GM18499 (cell line): ENCODE results near the gene PDS5A.
"Not testable (repeated sequence)": the region's sequence is repeated elsewhere in the genome, so short reads cannot be mapped to it uniquely, and the experiment has no call there.

Source experiments
- ATAC-seq: cut with Tn5 transposase; IDR thresholded peaks from one replicate; pipeline ENCODE4 v1.9.1; 2021; ENCODE audit warnings: moderate number of reproducible peaks; ENCODE audit not compliant: insufficient read depth, unreplicated experiment

Gene PDS5A

GRCh38 chr4:39840516-39840915, 137.2 kb downstream of the PDS5A start:
- not testable (repeated sequence) for ATAC-seq

DNA sequence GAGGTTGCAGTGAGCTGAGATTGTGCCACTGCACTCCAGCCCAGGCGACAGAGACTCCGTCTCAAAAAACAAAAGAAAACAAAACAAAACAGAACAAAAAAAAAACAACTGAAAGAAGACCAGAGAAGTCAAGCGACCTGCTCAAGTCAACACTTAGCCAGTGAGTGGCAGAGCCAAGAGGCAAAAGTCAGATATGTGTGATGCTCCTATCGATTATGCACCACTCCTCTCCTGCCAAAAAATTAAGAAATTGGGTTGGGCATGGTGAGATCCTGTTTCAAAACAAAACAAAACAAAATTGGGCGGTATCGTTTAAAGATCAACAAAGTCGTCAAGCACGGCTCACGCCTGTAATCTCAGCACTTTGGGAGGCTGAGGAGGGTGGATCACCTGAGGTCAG, 137.7 kb downstream of the PDS5A start:
- no peak for ATAC-seq

- ATAC-seq: not testable (repeated sequence)
These were observed 139.3 kb downstream of the PDS5A start for GRCh38 chr4:39838431-39838830.

- no peak for ATAC-seq
These were observed 143.4 kb downstream of the PDS5A start for GRCh38 chr4:39834269-39834668.

- ATAC-seq: no peak
These were observed 151.9 kb downstream of the PDS5A start for GRCh38 chr4:39825741-39826231.

GRCh38 chr4:39825090-39825489, 152.6 kb downstream of the PDS5A start:
- no peak for ATAC-seq

- no peak for ATAC-seq
These were observed 154.5 kb downstream of the PDS5A start for GRCh38 chr4:39823191-39823590.

DNA sequence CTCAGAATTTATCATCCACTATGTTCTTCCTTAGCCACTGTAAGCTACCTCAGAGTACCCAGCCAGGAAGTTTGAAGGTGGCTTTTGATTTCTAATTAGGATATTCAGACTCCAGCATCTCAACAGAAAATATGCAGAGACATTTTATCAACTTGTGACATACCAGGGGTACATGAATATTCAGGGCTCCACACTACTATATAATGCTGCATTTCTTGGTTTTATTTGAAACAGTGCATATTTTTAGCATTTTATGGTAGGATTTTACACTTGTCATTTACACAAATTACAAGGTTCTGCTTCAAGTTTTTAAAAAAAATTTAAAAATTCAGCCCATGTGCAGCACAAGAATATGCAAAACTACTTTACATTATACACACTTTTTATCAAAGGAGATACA, 155.0 kb downstream of the PDS5A start:
- ATAC-seq: no peak

GRCh38 chr4:39821951-39822350, 155.8 kb downstream of the PDS5A start:
- no peak for ATAC-seq

DNA sequence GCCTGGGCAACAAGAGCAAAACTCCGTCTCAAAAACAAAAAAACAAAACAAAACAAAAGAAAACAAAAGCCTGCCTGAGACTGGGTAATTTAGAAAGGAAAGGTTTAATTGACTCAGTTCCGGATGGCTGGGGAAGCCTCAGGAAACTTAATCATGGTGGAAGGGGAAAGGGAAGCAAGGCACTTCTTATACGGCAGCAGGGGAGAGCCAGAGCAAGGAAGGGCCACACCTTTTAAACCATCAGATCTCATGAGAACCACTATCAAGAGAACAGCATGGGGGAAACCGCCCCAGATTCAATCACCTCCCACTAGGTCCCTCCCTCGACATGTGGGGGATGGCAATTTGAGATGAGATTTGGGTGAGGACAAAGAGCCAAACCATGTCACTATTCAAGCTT, 157.5 kb downstream of the PDS5A start:
- ATAC-seq: no peak

DNA sequence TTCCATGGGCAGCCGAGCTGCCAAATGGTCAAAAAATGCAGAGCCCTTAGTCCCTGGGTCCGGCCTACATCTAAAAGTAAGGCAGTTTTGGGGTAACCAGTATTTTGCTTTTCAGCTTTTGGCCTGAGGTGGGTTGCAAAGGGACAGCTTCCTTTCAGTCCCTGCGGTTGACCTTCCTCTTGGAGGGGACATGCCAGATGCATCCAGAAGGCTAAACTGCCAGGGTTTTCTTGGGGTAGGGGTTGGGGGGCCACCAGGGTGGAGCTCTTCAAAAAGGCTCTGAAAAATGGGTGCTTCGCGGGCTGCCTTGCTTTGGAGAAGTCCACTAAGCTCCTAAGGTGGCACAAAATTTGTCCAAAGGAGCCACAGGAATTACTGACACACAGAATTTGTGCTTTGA, 159.1 kb downstream of the PDS5A start:
- ATAC-seq: no peak

DNA sequence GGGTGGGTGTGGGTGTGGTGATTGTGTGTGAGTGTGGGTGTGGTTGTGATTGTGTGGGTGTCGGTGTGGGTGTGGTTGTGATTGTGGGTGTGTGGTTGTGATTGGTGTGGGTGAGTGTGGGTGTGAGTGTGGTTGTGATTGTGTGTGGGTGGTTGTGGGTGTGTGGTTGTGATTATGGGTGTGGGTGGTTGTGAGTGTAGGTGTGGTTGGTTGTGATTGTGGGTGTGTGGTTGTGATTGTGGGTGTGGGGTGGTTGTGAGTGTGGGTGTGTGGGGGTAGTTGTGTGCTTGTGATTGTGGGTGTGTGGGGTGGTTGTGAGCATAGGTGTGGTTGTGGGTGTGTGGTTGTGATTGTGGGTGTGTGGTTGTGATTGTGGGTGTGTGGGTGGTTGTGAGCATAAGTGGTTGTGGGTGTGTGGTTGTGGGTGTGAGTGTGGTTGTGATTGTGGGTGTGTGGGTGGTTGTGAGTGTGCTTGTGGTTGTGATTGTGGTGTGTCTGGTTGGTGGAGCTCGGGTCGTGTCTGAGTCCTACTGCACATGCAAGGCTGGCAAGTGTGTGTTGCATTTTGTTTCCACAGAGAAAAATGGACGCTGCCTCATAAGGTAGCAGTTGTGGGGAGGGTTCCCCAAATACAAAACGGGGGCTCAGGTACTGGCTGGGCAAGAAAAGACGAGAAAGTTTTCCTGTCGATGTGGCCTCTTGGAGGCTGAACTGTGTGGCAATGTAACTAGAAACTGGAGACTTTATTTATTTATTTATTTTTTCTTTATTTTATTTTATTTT, 163.1 kb downstream of the PDS5A start:
- no peak for ATAC-seq

DNA sequence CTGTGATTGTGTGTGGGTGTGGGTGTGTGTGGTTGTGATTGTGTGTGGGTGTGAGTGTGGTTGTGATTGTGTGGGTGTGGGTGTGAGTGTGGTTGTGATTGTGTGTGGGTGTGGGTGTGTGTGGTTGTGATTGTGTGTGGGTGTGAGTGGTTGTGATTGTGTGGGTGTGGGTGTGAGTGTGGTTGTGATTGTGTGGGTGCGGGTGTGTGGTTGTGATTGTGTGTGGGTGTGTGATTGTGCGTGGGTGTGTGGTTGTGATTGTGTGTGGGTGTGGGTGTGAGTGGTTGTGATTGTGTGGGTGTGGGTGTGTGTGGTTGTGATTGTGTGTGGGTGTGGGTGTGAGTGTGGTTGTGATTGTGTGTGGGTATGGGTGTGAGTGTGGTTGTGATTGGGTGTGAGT, 163.9 kb downstream of the PDS5A start:
- not testable (repeated sequence) for ATAC-seq

DNA sequence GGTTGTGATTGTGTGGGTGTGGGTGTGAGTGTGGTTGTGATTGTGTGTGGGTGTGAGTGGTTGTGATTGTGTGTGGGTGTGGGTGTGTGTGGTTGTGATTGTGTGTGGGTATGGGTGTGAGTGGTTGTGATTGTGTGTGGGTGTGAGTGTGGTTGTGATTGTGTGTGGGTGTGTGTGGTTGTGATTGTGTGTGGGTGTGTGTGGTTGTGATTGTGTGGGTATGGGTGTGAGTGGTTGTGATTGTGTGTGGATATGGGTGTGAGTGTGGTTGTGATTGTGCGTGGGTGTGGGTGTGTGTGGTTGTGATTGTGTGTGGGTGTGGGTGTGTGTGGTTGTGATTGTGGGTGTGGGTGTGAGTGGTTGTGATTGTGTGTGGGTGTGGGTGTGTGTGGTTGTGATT, 164.7 kb downstream of the PDS5A start:
- ATAC-seq: not testable (repeated sequence)

- ATAC-seq: no peak
These were observed 165.2 kb downstream of the PDS5A start for GRCh38 chr4:39812500-39812899.

GRCh38 chr4:39808231-39808749, 169.4 kb downstream of the PDS5A start:
- ATAC-seq: no peak

DNA sequence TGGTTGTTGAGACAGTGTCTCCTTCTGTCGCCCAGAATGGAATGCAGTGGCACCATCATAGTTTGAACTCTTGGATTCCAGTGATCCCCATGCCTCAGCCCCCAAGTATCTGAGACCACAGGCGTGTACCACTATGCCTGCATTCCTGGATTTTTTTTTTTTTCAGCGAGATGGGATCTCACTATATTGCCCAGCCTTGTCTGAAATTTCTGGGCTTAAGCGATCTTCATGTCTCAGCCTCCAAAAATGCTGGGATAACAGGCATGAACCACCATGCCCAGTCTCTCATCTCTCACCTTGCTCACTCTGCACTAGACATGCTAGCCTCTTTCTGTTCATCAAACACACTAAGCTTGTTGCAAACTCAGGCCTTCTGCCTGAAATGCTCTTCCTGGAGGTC, 175.7 kb downstream of the PDS5A start:
- no peak for ATAC-seq

DNA sequence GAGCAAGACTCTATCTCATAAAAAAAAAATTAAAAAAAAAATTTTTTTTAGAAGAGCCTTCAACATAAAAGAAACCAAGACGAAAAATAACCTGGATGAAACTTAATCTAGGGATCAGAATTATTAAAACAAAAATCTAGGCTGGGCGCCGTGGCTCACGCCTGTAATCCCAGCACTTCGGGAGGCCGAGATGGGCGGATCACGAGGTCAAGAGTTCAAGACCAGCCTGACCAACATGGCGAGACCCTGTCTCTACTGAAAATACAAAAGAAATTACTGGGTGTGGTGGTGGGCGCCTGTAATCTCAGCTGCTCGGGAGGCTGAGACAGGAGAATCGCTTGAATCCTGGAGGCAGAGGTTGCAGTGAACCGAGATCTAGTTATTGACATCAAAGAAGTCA, 184.7 kb downstream of the PDS5A start:
- ATAC-seq: not testable (repeated sequence)

GRCh38 chr4:39792529-39792928, 185.2 kb downstream of the PDS5A start:
- ATAC-seq: no peak

DNA sequence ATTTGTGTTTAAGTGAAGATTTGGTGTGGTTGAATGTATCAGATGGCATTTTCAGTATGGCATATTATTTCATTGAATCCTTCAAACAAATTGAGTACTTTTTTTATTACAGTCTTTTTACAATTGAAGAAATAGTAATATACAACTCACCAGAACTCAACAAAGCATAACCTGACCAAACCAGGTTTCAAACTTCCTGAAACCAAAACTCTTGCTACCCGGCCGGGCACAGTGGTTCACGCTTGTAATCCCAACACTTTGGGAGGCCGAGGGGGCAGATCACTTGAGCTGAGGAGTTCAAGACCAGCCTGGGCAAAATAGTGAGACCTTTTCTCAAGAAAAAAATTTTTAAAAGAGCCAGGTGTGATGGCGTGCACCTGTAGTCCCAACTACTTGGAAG, 185.6 kb downstream of the PDS5A start:
- ATAC-seq: no peak

DNA sequence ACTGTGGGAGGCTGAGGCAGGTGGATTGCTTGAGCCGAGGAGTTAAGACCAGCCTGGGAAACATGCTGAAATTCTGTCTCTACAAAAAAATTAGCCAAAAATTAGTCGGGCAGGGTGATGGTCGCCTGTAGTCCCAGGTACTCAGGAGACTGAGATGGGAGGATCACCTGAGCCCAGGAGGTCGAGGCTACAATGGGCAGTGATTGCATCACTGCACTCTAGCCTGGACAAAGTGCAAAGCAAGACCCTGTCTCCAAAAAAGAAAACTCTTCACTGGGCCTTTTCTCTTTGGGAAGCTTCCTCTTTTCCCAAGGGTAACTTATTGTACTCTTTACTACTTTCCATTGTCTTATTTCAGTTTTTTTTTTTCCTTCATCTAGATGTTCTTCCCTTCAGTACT, 190.9 kb downstream of the PDS5A start:
- ATAC-seq: no peak

DNA sequence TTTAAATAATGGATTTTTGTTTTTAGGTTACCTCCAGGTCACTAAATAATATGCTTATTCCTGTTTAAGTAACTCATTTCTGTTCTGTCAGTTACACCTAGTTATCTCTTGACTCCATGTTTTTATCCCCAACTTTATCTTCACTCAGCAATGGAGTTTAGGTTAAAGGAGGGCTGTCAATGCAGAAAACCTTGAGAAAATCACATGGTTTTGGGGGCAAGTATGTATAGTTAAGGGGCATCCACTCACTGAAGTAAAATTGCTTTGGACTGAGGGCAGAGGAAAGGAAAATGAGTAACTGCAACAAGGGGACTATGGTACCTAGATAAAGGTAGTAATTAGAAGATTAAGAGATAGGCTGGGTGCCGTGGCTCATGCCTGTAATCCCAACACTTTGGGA, 192.6 kb downstream of the PDS5A start:
- no peak for ATAC-seq
